Bronchial epithelial cell (primary cell): ENCODE results near the gene CACNB2. TPM values are rescaled to one million over a fixed set of nuclear protein-coding genes. Genes with fewer than 3 reads are reported as not detected.
A peak's percentile ranks its signal among the peaks of the same experiment; 100 is the strongest.

ENCODE experiments used
- DNase-seq: peaks from one replicate; pipeline ENCODE4 v3.0.0-alpha.2; 2010; ENCODE audit warnings: low read depth
- FAIRE-seq: peaks from 2 replicates; lab custom pipeline; 2011; peaks lifted over from hg19 to GRCh38; lab: Jason Lieb, UNC
- H3K27me3 ChIP-seq: 2 replicates; pipeline ENCODE4 v1.5.1; 2011; ENCODE audit warnings: low read length; ENCODE audit not compliant: control insufficient read depth, insufficient read depth
- H3K36me3 ChIP-seq: 2 replicates; pipeline ENCODE4 v1.5.1; 2011; ENCODE audit warnings: low read length; ENCODE audit not compliant: control insufficient read depth, insufficient read depth
- H3K4me3 ChIP-seq: 2 replicates; pipeline ENCODE4 v1.5.1; 2011; ENCODE audit warnings: mild to moderate bottlenecking, low read depth, low read length, control low read depth
- CTCF ChIP-seq: IDR thresholded peaks from 2 replicates; pipeline ENCODE4 v1.5.1; 2011; ENCODE audit warnings: mild to moderate bottlenecking, moderate library complexity, low read length, control low read depth, inconsistent platforms; ENCODE audit not compliant: insufficient read depth, severe bottlenecking
- total RNA-seq: library from RNA; depleted of rRNA; stranded (reverse); fragments of >200 nt; gene quantifications from 2 replicates; pipeline ENCODE4 v1.2.1, GENCODE V29; 2014

CACNB2 gene
- total RNA-seq, 1 donor from 2014 or later, result not detected

GRCh38 chr10:18268005-18268404, 127.8 kb downstream of the CACNB2 start:
- Histone ChIP-seq H3K4me3 (no peak overlapping the region), H3K27me3 (no peaks in the 10 kb centered on the region), H3K36me3 (no peaks in the 10 kb centered on the region)
- no peak for TF ChIP-seq CTCF
- no peak for FAIRE-seq
- DNase-seq, result no peak

GRCh38 chr10:18271491-18271890, 131.3 kb downstream of the CACNB2 start:
- TF ChIP-seq CTCF, result no peak

DNA sequence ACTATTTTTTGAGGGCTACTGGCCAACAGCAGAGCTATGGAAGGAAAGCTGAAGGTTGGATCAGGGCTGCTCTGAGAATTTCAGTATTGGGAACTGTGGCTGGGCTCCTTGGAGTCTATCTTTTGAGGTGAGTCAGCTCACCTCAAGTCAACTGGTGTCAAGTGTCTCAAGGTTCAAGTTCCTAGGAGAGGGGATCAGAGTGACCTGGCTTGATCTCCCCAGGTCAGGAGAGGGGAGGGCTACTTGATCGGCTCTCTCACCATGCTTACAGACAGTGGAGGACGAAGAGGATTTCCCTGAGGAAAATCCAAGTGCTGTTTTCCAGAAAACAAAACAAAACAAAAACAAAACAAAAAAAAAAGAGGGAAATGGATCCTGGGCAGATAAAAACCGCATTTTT, 132.8 kb downstream of the CACNB2 start:
- DNase-seq (no peak), FAIRE-seq (no peak)
- Histone ChIP-seq H3K4me3 (no peak overlapping the region), H3K36me3 (no peaks in the 10 kb centered on the region), H3K27me3 (no peaks in the 10 kb centered on the region)
- no peak for TF ChIP-seq CTCF

More at GRCh38 chr10:18271491-18271890, 131.3 kb downstream of the CACNB2 start:
- FAIRE-seq (no peak), DNase-seq (no peak)
- Histone ChIP-seq H3K36me3 (no peaks in the 10 kb centered on the region), H3K27me3 (no peaks in the 10 kb centered on the region), H3K4me3 (no peak overlapping the region)

GRCh38 chr10:18278181-18278580, 138.0 kb downstream of the CACNB2 start:
- no peak for FAIRE-seq
- TF ChIP-seq CTCF, result no peak
- no peak for DNase-seq
- Histone ChIP-seq H3K36me3 (no peaks in the 10 kb centered on the region), H3K27me3 (no peaks in the 10 kb centered on the region), H3K4me3 (no peak overlapping the region)

- H3K4me3 ChIP-seq, result no peak overlapping the region
- no peak for FAIRE-seq
- H3K27me3 ChIP-seq, result no peaks in the 10 kb centered on the region
- DNase-seq, result peak; percentile 54
- TF ChIP-seq CTCF, result no peak
- H3K36me3 ChIP-seq, result no peaks in the 10 kb centered on the region
Measured at GRCh38 chr10:18279173-18279572, 138.9 kb downstream of the CACNB2 start.

DNA sequence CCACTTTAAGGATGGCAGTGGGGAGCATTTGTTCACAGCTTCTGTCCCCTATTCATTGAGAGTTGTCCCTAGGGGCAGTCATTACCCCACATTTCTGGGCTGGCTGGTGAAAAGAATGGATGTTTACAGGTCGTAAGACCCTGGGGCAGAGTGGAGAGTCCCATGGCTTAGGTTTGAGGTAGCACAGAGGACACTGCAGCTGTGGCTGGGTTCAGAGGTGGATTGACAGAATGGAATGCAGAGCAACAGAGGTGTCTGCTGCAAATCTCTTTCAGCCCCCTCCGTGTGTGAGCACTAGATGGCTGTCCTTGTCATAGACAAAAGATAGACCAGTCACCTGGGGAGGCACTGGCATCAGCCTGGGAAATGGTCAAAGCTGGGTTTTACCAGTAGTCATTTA, 141.9 kb downstream of the CACNB2 start:
- Histone ChIP-seq H3K27me3 (no peaks in the 10 kb centered on the region), H3K4me3 (no peak overlapping the region), H3K36me3 (no peaks in the 10 kb centered on the region)
- DNase-seq (no peak), FAIRE-seq (no peak)
- TF ChIP-seq CTCF, result no peak
